B cell (primary cell): Measurements from ENCODE around the gene COL6A1.

Experiments used
- CTCF ChIP-seq: fragments of 200-600 bp; IDR thresholded peaks from one replicate; pipeline ENCODE4 v1.8.0; 2022; ENCODE audit warnings: antibody characterized with exemption, mild to moderate bottlenecking
- EZH2 ChIP-seq: IDR thresholded peaks from 2 replicates; pipeline ENCODE4 v1.6.1; 2012; ENCODE audit warnings: borderline replicate concordance, low read depth, mild to moderate bottlenecking, moderate library complexity, low read length; ENCODE audit not compliant: insufficient read depth, poor library complexity, severe bottlenecking

GRCh38 chr21:45970674-45971615, 10.6 kb upstream of the COL6A1 start:
- TF ChIP-seq CTCF (peak; percentile 53), EZH2 (no peak)
